GM20431 (cell line): ENCODE results near the gene DPY19L2.
"Not testable (repeated sequence)": the region's sequence is repeated elsewhere in the genome, so short reads cannot be mapped to it uniquely, and the experiment has no call there.

ENCODE experiments used
- in situ Hi-C: fragments of 300-500 bp; cut with MseI, MboI; formaldehyde crosslinking; loops from one replicate; pipeline ENCODE4 v1.15.0; 2020; ENCODE audit warnings: low sequenced_read_pairs; ENCODE audit not compliant: unreplicated experiment

Gene DPY19L2

DNA sequence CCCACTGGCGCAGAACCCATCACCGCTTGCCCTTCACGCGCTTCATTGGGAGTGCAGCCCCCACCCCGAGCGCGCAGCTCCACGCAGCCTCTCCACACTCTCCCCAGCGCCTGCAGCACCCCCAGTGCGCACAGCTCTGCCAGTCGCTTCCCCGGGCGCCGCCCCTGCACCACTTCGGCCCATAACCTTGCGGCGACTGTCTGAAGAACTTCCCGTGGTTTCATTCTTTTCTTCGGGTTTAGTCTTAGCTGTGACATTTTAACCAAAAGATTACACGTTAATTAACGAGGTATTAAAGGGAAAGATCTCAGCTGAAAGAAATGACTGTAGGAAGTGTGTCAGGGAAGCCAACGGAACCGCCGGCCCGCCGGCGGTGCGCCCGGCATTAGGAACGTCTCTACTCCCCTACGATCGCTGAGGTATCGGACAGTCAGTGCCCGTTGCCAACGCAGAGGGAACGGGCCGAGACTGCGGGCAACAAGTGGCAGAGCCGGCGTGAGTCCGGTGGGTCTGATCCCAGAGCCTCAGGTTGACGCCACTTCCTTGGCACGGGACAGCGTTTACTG, 590 bp upstream of the DPY19L2 start:
- in situ Hi-C loops = not testable (repeated sequence)

- in situ Hi-C loops = not testable (repeated sequence)
Observed at GRCh38 chr12:63663005-63663404, 5.3 kb downstream of the DPY19L2 start.

DNA sequence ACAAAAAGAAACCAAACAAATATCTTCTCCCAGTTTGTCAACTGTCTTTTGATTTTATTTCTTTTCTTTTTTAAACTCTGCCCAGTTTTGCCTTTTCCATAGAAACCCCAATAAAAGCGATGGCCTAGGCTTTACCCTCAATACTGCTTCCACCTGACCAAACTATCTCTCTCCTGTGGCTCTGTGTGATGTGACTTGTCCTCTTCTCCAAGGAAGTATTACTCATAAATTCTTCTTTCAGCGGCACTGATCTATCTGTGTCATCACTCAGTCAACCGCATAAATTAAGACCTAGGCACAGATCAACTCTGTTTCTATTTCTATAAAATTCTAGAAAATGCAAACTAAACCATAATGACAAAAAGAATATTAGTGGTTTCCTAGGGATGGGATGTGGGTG, 9.8 kb downstream of the DPY19L2 start:
- in situ Hi-C loops = not testable (repeated sequence)

GRCh38 chr12:63656407-63656806, 11.9 kb downstream of the DPY19L2 start:
- in situ Hi-C loops = not testable (repeated sequence)

DNA sequence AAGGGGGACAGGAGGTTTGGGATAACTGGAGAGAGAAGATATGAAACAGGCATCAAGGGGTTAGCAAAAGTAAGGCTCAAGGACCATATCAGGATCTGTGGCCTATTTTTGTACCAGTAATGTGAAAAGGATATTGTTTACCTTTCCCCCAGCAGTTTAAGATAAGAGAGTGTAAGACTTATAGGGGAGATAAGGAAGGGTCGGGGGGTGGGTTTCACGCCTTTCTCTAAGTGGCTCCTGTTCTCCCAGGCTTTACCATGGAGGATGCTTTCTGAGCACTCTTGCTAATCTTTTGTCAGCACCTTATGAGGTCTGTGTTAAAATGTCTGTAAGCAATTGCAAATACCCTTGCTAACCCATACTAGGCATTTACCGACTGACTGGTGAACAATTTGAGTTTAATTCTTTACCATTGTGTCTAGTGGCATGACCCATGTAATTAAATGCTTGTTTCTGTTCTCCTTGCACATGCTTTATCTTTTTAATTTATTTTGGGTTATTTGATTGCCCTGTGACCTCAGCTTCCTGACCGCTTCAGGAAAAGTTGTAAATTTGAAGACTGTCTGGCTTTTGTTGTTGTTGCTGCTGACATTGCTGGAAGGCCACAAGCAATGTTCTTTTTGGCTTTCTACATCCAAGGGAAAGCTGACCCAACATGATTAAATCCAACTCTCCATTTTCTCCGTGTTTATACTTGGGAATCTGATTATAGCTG, 12.6 kb downstream of the DPY19L2 start:
- in situ Hi-C loops = not testable (repeated sequence)

- in situ Hi-C loops = not testable (repeated sequence)
Observed at GRCh38 chr12:63654481-63654880, 13.8 kb downstream of the DPY19L2 start.

GRCh38 chr12:63649517-63649916, 18.8 kb downstream of the DPY19L2 start:
- in situ Hi-C loops = not testable (repeated sequence)

- in situ Hi-C loops = not testable (repeated sequence)
Observed at GRCh38 chr12:63643381-63644140, 24.7 kb downstream of the DPY19L2 start.

DNA sequence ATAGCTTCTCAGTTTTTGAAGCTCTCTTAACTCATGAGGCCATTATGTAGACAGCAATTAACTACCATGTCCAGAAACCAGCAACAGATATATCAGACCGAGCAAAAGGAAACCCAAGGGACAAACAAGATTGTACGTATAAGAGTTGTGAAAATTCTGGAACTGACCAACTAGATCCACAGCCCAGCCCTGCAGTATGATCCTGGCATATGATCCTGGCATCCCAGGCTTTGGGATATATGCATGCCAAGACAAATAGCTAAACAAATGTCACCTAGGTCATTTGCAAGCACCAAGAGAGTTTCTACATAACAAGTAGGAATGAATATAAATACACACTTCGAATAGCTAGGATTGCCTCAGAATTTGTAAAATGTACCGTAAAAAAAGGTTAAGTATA, 44.0 kb downstream of the DPY19L2 start:
- in situ Hi-C loops = not testable (repeated sequence)

DNA sequence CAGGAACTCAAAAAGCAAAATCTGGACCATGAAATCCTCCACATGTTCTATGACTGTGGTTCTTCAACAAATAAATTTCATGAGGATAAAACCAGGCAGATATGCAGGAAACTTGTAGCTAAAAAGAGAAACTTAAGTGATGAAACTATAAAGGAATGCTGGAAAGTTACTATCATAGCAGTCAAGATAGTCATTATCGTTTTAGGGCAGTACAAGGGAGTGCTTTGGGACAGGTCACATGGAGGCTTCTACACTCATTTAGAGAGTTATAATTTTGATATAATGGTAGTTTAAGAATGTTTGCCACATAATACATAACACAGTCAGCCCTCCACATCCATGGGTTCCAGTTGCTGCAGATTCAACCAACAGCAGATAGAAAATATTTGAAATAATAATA, 52.7 kb downstream of the DPY19L2 start:
- in situ Hi-C loops = not testable (repeated sequence)

- in situ Hi-C loops = not testable (repeated sequence)
Observed at GRCh38 chr12:63611285-63611684, 57.0 kb downstream of the DPY19L2 start.

- in situ Hi-C loops = not testable (repeated sequence)
Observed at GRCh38 chr12:63609281-63609680, 59.0 kb downstream of the DPY19L2 start.

DNA sequence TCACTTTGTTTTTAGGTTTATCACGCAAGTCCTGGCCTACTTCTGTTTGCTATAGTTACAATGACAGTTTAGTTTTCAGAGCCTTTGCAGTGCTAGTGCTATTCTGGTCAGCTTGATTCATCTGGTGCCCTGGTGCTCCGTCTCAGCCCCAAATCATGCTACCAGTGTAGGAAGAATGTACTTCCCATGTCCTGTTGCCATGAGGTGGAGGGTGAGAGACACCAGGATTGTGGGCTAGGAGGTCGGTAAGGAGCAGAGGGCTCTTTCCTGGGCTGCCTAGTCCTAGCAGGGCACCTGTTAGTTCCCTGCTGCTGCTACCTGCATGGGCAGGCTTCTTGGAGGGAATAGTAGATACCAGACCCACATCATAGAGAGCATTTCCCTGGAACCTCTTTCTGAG, 63.3 kb downstream of the DPY19L2 start:
- in situ Hi-C loops = not testable (repeated sequence)

- in situ Hi-C loops = not testable (repeated sequence)
Observed at GRCh38 chr12:63594828-63595227, 73.5 kb downstream of the DPY19L2 start.

- in situ Hi-C loops = not testable (repeated sequence)
Observed at GRCh38 chr12:63584426-63584825, 83.9 kb downstream of the DPY19L2 start.

- in situ Hi-C loops = not testable (repeated sequence)
Observed at GRCh38 chr12:63583289-63583688, 85.0 kb downstream of the DPY19L2 start.

DNA sequence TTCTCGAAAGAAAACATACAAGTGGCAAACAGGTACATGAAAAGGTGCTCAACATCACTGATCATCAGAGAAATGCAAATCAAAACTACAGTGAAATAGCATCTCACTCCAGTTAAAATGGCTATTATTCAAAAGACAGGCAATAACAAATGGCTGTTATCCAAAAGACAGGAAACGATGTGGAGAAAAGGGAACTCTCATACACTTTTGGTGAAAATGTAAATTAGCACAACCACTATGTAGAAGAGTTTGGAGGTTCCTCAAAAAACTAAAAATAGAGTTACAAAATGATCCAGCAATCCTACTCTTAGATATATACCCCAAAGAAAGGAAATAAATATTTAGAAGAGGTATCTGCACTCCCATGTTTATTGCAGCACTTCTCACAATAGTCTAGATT, 90.7 kb downstream of the DPY19L2 start:
- in situ Hi-C loops = not testable (repeated sequence)

DNA sequence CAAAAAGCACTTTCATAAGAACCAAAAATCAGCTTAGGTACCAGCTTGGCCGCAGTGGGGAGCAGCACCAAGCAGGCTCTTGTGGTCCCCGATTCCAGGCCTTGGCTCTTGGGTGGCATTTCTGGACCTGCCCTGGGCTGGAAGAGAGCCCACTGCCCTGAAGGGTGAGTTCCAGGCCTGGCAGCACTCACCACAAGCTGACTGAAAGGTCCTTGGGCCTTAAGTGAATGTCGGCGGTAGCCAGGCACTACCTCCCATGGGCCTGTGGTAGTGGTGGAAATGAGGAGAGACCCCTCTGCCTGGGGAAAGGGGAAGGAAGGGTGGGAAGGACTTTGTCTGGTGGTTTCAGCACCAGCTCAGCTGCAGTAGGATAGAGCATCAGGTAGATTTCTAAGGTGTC, 96.3 kb downstream of the DPY19L2 start:
- in situ Hi-C loops = not testable (repeated sequence)

DNA sequence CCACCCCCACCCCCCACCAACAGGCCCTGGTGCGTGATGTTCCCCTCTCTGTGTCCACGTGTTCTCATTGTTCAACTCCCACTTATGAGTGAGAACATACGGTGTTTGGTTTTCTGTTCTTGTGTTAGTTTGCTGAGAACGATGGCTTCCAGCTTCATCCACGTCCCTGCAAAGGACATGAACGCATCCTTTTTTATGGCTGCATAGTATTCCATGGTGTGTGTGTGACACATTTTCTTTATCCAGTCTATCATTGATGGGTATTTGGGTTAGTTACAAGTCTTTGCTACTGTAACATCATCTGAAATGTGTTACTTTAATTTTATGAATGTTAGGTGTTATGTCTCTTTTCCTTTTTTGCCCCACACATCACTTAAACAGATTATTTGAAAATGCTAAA, 109.8 kb downstream of the DPY19L2 start:
- in situ Hi-C loops = not testable (repeated sequence)

GRCh38 chr12:63551397-63551796, 116.9 kb downstream of the DPY19L2 start:
- in situ Hi-C loops = not testable (repeated sequence)

DNA sequence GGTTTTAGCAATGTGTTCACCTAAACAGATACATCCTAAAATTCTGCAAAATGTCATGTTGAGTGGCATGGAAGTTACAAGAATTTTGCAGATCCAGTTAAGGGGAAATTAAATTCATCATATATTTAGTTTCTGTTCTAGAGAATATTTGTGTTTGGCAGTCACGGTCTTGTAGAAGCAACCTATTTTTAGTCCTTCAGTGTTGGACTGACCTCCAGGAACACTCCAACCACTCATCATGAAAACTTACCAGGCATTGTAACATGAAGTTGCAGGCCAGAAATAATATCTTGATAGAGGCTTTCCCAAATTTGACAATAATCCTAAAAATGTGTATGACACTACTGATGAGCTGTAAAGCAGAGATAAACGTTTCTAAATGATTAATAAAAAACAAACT, 119.3 kb downstream of the DPY19L2 start:
- in situ Hi-C loops = not testable (repeated sequence)
